HepG2 (cell line): Measurements from ENCODE around the gene DDC. TPM values are rescaled to one million over a fixed set of nuclear protein-coding genes. Genes with fewer than 3 reads are reported as not detected.

ENCODE experiments used
- ATAD3A ChIP-seq: sonication (generic); formaldehyde crosslinking; IDR thresholded peaks from 2 replicates; pipeline ENCODE4 v1.4.0; 2020; ENCODE audit warnings: missing genetic modification reagents
- BCL3 ChIP-seq: sonication (generic); formaldehyde crosslinking; IDR thresholded peaks from 2 replicates; pipeline ENCODE4 v1.5.1; 2020; ENCODE audit warnings: mild to moderate bottlenecking, missing genetic modification reagents, moderate library complexity
- CENPBD1 ChIP-seq: sonication (generic); formaldehyde crosslinking; IDR thresholded peaks from 2 replicates; pipeline ENCODE4 v1.8.0; 2022; ENCODE audit warnings: missing genetic modification reagents, low read depth, mild to moderate bottlenecking, borderline replicate concordance
- GABPB1 ChIP-seq: IDR thresholded peaks from 2 replicates; pipeline ENCODE4 v1.6.1; 2016; ENCODE audit warnings: mild to moderate bottlenecking, missing genetic modification reagents, moderate library complexity, missing compliant biosample characterization
- HOMEZ ChIP-seq: IDR thresholded peaks from 2 replicates; pipeline ENCODE4 v1.6.1; 2016; ENCODE audit warnings: low read depth
- HOXA9 ChIP-seq: sonication (generic); formaldehyde crosslinking; IDR thresholded peaks from 2 replicates; pipeline ENCODE4 v1.8.1; 2022; ENCODE audit warnings: missing genetic modification reagents, mild to moderate bottlenecking, moderate library complexity, borderline replicate concordance
- IRF2 ChIP-seq: IDR thresholded peaks from 2 replicates; pipeline ENCODE4 v1.6.1; 2018; ENCODE audit warnings: missing genetic modification reagents, missing compliant biosample characterization
- KDM4B ChIP-seq: sonication (generic); formaldehyde crosslinking; IDR thresholded peaks from 2 replicates; pipeline ENCODE4 v1.4.0; 2020; ENCODE audit warnings: missing genetic modification reagents
- LRRFIP1 ChIP-seq: sonication (generic); formaldehyde crosslinking; conservative IDR thresholded peaks from 2 replicates; pipeline ENCODE4 v1.4.0; 2020; ENCODE audit warnings: missing genetic modification reagents
- MZF1 ChIP-seq: sonication (generic); formaldehyde crosslinking; IDR thresholded peaks from 2 replicates; pipeline ENCODE4 v1.8.1; 2023; ENCODE audit warnings: mild to moderate bottlenecking, missing genetic modification reagents, borderline replicate concordance
- NFRKB ChIP-seq: fragments of 450-650 bp; IDR thresholded peaks from 2 replicates; pipeline ENCODE4 v1.6.1; 2017
- RELA ChIP-seq: sonication (generic); formaldehyde crosslinking; IDR thresholded peaks from 2 replicates; pipeline ENCODE4 v1.4.0; 2020; ENCODE audit warnings: missing genetic modification reagents
- SMC3 ChIP-seq: IDR thresholded peaks from 2 replicates; pipeline ENCODE4 v1.6.1; 2011; ENCODE audit warnings: low read length, improper control_type of control experiment
- XBP1 ChIP-seq: sonication (generic); formaldehyde crosslinking; IDR thresholded peaks from 2 replicates; pipeline ENCODE4 v1.5.0; 2020; ENCODE audit warnings: missing genetic modification reagents
- ZBTB49 ChIP-seq: sonication (generic); formaldehyde crosslinking; IDR thresholded peaks from 2 replicates; pipeline ENCODE4 v1.4.0; 2020; ENCODE audit warnings: missing genetic modification reagents, borderline replicate concordance
- ZNF225 ChIP-seq: sonication (generic); formaldehyde crosslinking; IDR thresholded peaks from 2 replicates; pipeline ENCODE4 v1.4.0; 2020; ENCODE audit warnings: mild to moderate bottlenecking, missing genetic modification reagents
- ZNF263 ChIP-seq: sonication (generic); formaldehyde crosslinking; IDR thresholded peaks from 2 replicates; pipeline ENCODE4 v1.4.0; 2020; ENCODE audit warnings: missing genetic modification reagents
- ZNF460 ChIP-seq: sonication (generic); formaldehyde crosslinking; IDR thresholded peaks from 2 replicates; pipeline ENCODE4 v1.5.1; 2020; ENCODE audit warnings: missing genetic modification reagents, mild to moderate bottlenecking, borderline replicate concordance
- ZNF546 ChIP-seq: sonication (generic); formaldehyde crosslinking; conservative IDR thresholded peaks from 2 replicates; pipeline ENCODE4 v1.8.1; 2023; ENCODE audit warnings: mild to moderate bottlenecking, missing genetic modification reagents
- ZNF570 ChIP-seq: sonication (generic); formaldehyde crosslinking; IDR thresholded peaks from 2 replicates; pipeline ENCODE4 v1.4.0; 2020; ENCODE audit warnings: mild to moderate bottlenecking, missing genetic modification reagents, borderline replicate concordance
- ZNF720 ChIP-seq: sonication (generic); formaldehyde crosslinking; IDR thresholded peaks from 2 replicates; pipeline ENCODE4 v1.4.0; 2020; ENCODE audit warnings: missing genetic modification reagents
- ZNF737 ChIP-seq: sonication (generic); formaldehyde crosslinking; IDR thresholded peaks from 2 replicates; pipeline ENCODE4 v1.5.0; 2020; ENCODE audit warnings: missing genetic modification reagents, mild to moderate bottlenecking, borderline replicate concordance
- ZNF768 ChIP-seq: sonication (generic); formaldehyde crosslinking; IDR thresholded peaks from 2 replicates; pipeline ENCODE4 v1.4.0; 2020; ENCODE audit warnings: missing genetic modification reagents
- polyA plus RNA-seq, 8 experiments: library from polyadenylated mRNA; depleted of rRNA in 3 of 8; stranded (reverse) in 7 of 8; unstranded in 1 of 8; fragments of >200 nt; fragmentation: Illumina TruSeq in 4 of 8; extraction: Trizol in 4 of 8; gene quantifications; 2 replicates each; pipeline versions ENCODE4 v1.2.1 to v1.2.3, GENCODE V29; 2011 to 2016; ENCODE audit warnings: low read depth in 4 of 8, missing spikeins in 1 of 8, mixed read lengths in 1 of 8; ENCODE audit not compliant: insufficient read depth in 1 of 8
- total RNA-seq, 5 experiments: library from RNA; depleted of rRNA; stranded (reverse); fragments of >200 nt; fragmentation: Illumina TruSeq; extraction: Trizol; gene quantifications; 2 replicates each; pipeline ENCODE4 v1.2.3, GENCODE V29; 2016; ENCODE audit warnings: low read depth in 1 of 5

DDC gene
- total and polyA plus RNA-seq, 2 of the 13 experiments (the other 11 are each of a cell fraction or from before 2014, with no cell fraction given) = 11.7 to 93.3 TPM

DNA sequence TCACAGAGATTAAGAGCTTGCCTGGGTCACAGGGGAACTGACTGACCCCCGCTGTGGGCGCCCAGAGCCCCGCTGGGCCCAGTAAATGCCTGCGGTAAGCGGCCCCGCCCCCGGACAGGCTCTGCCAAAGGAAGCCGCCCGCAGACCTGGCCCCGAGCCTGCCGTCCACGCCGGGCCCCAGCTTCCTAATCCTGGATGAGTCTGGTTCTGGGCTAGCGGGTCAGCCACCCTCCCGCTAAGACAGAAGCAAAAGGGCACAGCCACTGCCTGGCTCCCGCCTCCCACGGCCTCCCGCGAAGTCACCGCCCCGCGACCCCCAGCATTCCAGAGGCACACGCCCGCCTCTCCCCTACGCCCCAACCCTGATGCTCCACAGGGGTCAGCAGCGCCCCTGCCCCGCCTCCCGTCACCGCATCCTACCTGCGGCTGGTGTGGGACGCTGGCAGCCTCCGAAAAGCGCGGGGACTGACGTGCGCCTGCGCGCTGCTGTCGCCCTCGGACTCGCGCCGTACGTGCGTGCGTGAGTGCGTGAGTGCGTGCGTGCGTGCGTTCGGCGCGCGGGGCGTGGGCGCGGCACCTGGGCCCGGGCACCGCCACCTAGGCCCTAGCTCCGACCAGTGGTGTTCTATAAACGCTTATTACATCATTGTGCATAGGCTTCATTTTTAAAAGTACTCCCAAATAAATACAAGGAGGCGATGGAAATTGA is 115.2 kb downstream of the DDC start, which contains the start of gene FIGNL1 (continued):
- peak; percentile 28; the same call in 1 of the 2 replicates for TF ChIP-seq HOMEZ (CRISPR knock-in tag)
- TF ChIP-seq ZNF570 = no peak
- TF ChIP-seq ZNF546 (CRISPR knock-in tag) = peak; percentile 89; the same call in 1 of the 2 replicates
- TF ChIP-seq IRF2 (CRISPR knock-in tag) = 0 out of 2 replicates have a peak, but pooled peaks have one; percentile 55
- TF ChIP-seq ZNF720 (CRISPR knock-in tag) = no peak
- peak; percentile 95 for TF ChIP-seq ZNF225 (CRISPR knock-in tag)
- no peak for TF ChIP-seq RELA (CRISPR knock-in tag)
- no peak; the same call in 1 of the 2 replicates for TF ChIP-seq HOXA9 (CRISPR knock-in tag)
- TF ChIP-seq XBP1 (CRISPR knock-in tag) = no peak
- TF ChIP-seq MZF1 = no peak
- no peak for TF ChIP-seq NFRKB
- TF ChIP-seq GABPB1 (CRISPR knock-in tag) = peak; percentile 82; the same call in 1 of the 2 replicates
- TF ChIP-seq KDM4B (CRISPR knock-in tag) = 0 out of 2 replicates have a peak, but pooled peaks have one; percentile 31
- no peak for TF ChIP-seq LRRFIP1 (CRISPR knock-in tag)
- 0 out of 2 replicates have a peak, but pooled peaks have one; percentile 12 for TF ChIP-seq ZNF263 (CRISPR knock-in tag)
- TF ChIP-seq ZNF460 (CRISPR knock-in tag) = no peak
- TF ChIP-seq ATAD3A (CRISPR knock-in tag) = no peak
- TF ChIP-seq ZNF737 (CRISPR knock-in tag) = no peak
- TF ChIP-seq SMC3 = no peak
- TF ChIP-seq ZNF768 = peak; percentile 45; the same call in 1 of the 2 replicates
- no peak for TF ChIP-seq ZBTB49 (CRISPR knock-in tag)
- peak; percentile 78; the same call in 1 of the 2 replicates for TF ChIP-seq BCL3 (CRISPR knock-in tag)
- TF ChIP-seq CENPBD1 (CRISPR knock-in tag) = no peak
